ENCODE data around the gene PPM1N. TPM values are rescaled to one million over a fixed set of nuclear protein-coding genes. Genes with fewer than 3 reads are reported as not detected.

PPM1N gene
- total RNA-seq, 4 donors from 2014 or later = 1.5 to 1.7 TPM; not detected in 2

- Histone ChIP-seq H3K9me3 (no peaks in the 10 kb centered on the region), H3K27me3 (no peaks in the 10 kb centered on the region), H3K4me1 (peaks cover 0 to 19% (median 3%) of the 10 kb centered on the region in 4 donors), H3K4me3 (peak overlapping the region in 3 of 4 donors; percentile 16 to 48 (median 46)), H3K27ac (peak overlapping the region in 1 of 4 donors; percentile 46), H3K36me3 (peaks cover 0 to 32% (median 7%) of the 10 kb centered on the region in 3 donors)
- TF ChIP-seq CTCF (IDR thresholded peaks at IDR 0.05) (peak in 1 of 6 experiments; percentile 2), POLR2A (IDR thresholded peaks at IDR 0.05) (no peak)
- peak in 2 of 3 donors; percentile 71 to 79 for DNase-seq
These were observed 30.6 kb downstream of the PPM1N start for GRCh38 chr19:45528744-45529419.

GRCh38 chr19:45529420-45529785 is 31.2 kb downstream of the PPM1N start:
- DNase-seq = no peak
- Histone ChIP-seq H3K27me3 (no peaks in the 10 kb centered on the region), H3K9me3 (no peaks in the 10 kb centered on the region), H3K4me1 (peaks cover 0 to 19% (median 3%) of the 10 kb centered on the region in 4 donors), H3K4me3 (peak overlapping the region in 2 of 4 donors; percentile 46 to 48), H3K27ac (no peak overlapping the region), H3K36me3 (peaks cover 0 to 27% (median 4%) of the 10 kb centered on the region in 3 donors)
- TF ChIP-seq POLR2A (IDR thresholded peaks at IDR 0.05) (no peak), CTCF (IDR thresholded peaks at IDR 0.05) (no peak)

DNA sequence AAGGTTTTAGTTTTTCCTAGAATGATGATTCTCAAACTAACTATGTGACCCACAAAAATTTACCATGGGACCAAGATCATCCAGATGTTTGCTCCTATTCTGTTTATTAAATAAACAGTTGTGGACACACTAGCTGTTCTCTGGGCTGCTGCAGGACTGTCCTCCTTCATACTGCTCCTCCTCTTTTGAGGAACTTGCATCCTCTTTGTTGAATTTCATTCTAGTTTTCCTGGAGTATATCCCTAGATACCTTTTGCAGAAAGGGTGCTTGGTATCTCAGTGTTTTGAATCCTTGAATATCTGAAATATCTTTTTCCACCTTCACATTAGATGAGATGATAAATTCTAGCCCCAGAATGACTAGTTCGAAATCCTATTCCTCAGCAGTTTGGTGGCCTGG is 33.1 kb downstream of the PPM1N start:
- Histone ChIP-seq H3K4me1 (peaks cover 0 to 19% (median 3%) of the 10 kb centered on the region in 4 donors), H3K27me3 (no peaks in the 10 kb centered on the region), H3K36me3 (peaks cover 0 to 8% (median 0%) of the 10 kb centered on the region in 3 donors), H3K27ac (no peak overlapping the region), H3K4me3 (no peak overlapping the region), H3K9me3 (no peaks in the 10 kb centered on the region)
- DNase-seq = no peak
- no peak for TF ChIP-seq CTCF (IDR thresholded peaks at IDR 0.05)
- TF ChIP-seq POLR2A (IDR thresholded peaks at IDR 0.05) = no peak

- Histone ChIP-seq H3K4me1 (no peaks in the 10 kb centered on the region), H3K36me3 (no peaks in the 10 kb centered on the region), H3K27ac (no peak overlapping the region), H3K4me3 (no peak overlapping the region), H3K27me3 (no peaks in the 10 kb centered on the region), H3K9me3 (no peaks in the 10 kb centered on the region)
- TF ChIP-seq CTCF (IDR thresholded peaks at IDR 0.05) (no peak), POLR2A (IDR thresholded peaks at IDR 0.05) (no peak)
- no peak for DNase-seq
These were observed 41.2 kb downstream of the PPM1N start for GRCh38 chr19:45539459-45539858.

DNA sequence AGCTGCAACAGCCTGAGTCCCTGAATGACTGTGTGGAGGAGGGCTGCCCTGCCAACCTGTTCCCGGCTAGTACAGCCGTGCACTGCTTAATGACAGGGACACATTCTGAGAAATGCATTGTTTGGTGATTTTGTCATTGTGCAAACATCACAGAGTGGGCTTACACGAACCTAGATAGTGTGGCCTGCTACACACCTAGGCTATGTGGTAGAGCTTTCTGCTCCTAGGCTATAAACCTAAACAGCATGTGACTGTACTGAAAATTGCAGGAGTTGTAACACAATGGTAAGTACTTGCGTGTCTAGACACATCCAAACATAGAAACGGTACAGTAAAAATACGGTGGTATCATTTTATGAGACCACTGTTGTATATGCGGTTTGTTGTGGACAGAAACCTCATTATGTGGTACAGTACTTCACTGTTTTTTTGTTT is 44.0 kb downstream of the PPM1N start:
- no peaks in the 10 kb centered on the region for H3K9me3 ChIP-seq
- H3K27me3 ChIP-seq = no peaks in the 10 kb centered on the region
- H3K36me3 ChIP-seq = no peaks in the 10 kb centered on the region
- no peak for DNase-seq
- H3K4me3 ChIP-seq = no peak overlapping the region
- TF ChIP-seq POLR2A (IDR thresholded peaks at IDR 0.05) (no peak), CTCF (IDR thresholded peaks at IDR 0.05) (no peak)
- no peak overlapping the region for H3K27ac ChIP-seq
- no peaks in the 10 kb centered on the region for H3K4me1 ChIP-seq

Measured in Peyer's patch (tissue), 4 donors.